HG03108 (cell line): ENCODE data around the gene PRM3.

Experiments used
- ATAC-seq: cut with Tn5 transposase; IDR thresholded peaks from one replicate; pipeline ENCODE4 v1.9.1; 2021; ENCODE audit warnings: moderate library complexity; ENCODE audit not compliant: unreplicated experiment

Gene PRM3

GRCh38 chr16:11272921-11273720, at the start of gene PRM3:
PRM3 (minus strand) TSS chr16:11273629; CDS start chr16:11273595, 34 bp downstream.
- ATAC-seq: no peak

GRCh38 chr16:11322823-11323222, 49.4 kb upstream of the PRM3 start:
- no peak for ATAC-seq

GRCh38 chr16:11321662-11322061, 48.2 kb upstream of the PRM3 start:
- ATAC-seq: no peak

- no peak for ATAC-seq
Observed at GRCh38 chr16:11320170-11320569, 46.7 kb upstream of the PRM3 start.

- no peak for ATAC-seq
Observed at GRCh38 chr16:11319529-11320146, 46.2 kb upstream of the PRM3 start.

- ATAC-seq: no peak
Observed at GRCh38 chr16:11318817-11319216, 45.4 kb upstream of the PRM3 start.

- no peak for ATAC-seq
Observed at GRCh38 chr16:11316331-11317015, 43.0 kb upstream of the PRM3 start.

- no peak for ATAC-seq
Observed at GRCh38 chr16:11315510-11315909, 42.1 kb upstream of the PRM3 start.

GRCh38 chr16:11314309-11314894, 41.0 kb upstream of the PRM3 start:
- ATAC-seq: no peak

GRCh38 chr16:11313493-11314308, 40.3 kb upstream of the PRM3 start:
- ATAC-seq: no peak

GRCh38 chr16:11312718-11313492, 39.5 kb upstream of the PRM3 start:
- no peak for ATAC-seq

GRCh38 chr16:11310997-11311561, 37.6 kb upstream of the PRM3 start:
- ATAC-seq: peak; percentile 31

GRCh38 chr16:11310634-11310977, 37.2 kb upstream of the PRM3 start:
- no peak for ATAC-seq

GRCh38 chr16:11309895-11310633, 36.6 kb upstream of the PRM3 start:
- ATAC-seq: peak; percentile 34

GRCh38 chr16:11308493-11309283, 35.3 kb upstream of the PRM3 start:
- peak; percentile 28 for ATAC-seq

GRCh38 chr16:11307639-11308492, 34.4 kb upstream of the PRM3 start:
- no peak for ATAC-seq

- no peak for ATAC-seq
Observed at GRCh38 chr16:11306997-11307638, 33.7 kb upstream of the PRM3 start.
